ENCODE measurements around the gene ATP2A1.

Gene ATP2A1

GRCh38 chr16:28878083-28878926, at the start of gene ATP2A1:
Gene ATP2A1 (plus strand): TSS chr16:28878488. CDS start chr16:28878672, 184 bp downstream.
- DNase-seq, result no peak

- DNase-seq, result no peak
Measured at GRCh38 chr16:28829747-28830146, 48.5 kb upstream of the ATP2A1 start.

- no peak for DNase-seq
Measured at GRCh38 chr16:28830531-28830930, 47.8 kb upstream of the ATP2A1 start.

GRCh38 chr16:28834349-28834748, 43.9 kb upstream of the ATP2A1 start:
- DNase-seq, result no peak

GRCh38 chr16:28834873-28835863, 43.1 kb upstream of the ATP2A1 start:
- DNase-seq, result no peak

- DNase-seq, result no peak
Measured at GRCh38 chr16:28835864-28836760, 42.2 kb upstream of the ATP2A1 start.

GRCh38 chr16:28836761-28837064, 41.6 kb upstream of the ATP2A1 start:
- DNase-seq, result no peak

GRCh38 chr16:28837672-28838557, 40.4 kb upstream of the ATP2A1 start:
- DNase-seq, result no peak

GRCh38 chr16:28838558-28838918, 39.8 kb upstream of the ATP2A1 start:
- DNase-seq, result no peak

- no peak for DNase-seq
Measured at GRCh38 chr16:28839004-28839639, 39.2 kb upstream of the ATP2A1 start.

GRCh38 chr16:28839899-28840298, 38.4 kb upstream of the ATP2A1 start:
- no peak for DNase-seq

GRCh38 chr16:28842696-28843095, 35.6 kb upstream of the ATP2A1 start:
- no peak for DNase-seq

- DNase-seq, result no peak
Measured at GRCh38 chr16:28843766-28844165, 34.5 kb upstream of the ATP2A1 start.

- no peak for DNase-seq
Measured at GRCh38 chr16:28844226-28844885, 33.9 kb upstream of the ATP2A1 start.

GRCh38 chr16:28845293-28845692, 33.0 kb upstream of the ATP2A1 start:
- DNase-seq, result no peak

- no peak for DNase-seq
Measured at GRCh38 chr16:28845761-28846079, 32.6 kb upstream of the ATP2A1 start.

- DNase-seq, result peak; percentile 88
Measured at GRCh38 chr16:28846080-28846932, 32.0 kb upstream of the ATP2A1 start, which contains the start of gene TUFM. Gene TUFM (minus strand): TSS chr16:28846348. CDS start chr16:28846269, 79 bp downstream.

- no peak for DNase-seq
Measured at GRCh38 chr16:28846933-28847273, 31.4 kb upstream of the ATP2A1 start.

GRCh38 chr16:28858421-28858820, 19.9 kb upstream of the ATP2A1 start:
- no peak for DNase-seq

- DNase-seq, result no peak
Measured at GRCh38 chr16:28859326-28859725, 19.0 kb upstream of the ATP2A1 start.
